A549 (cell line): Measurements from ENCODE around the gene SBNO1. TPM values are rescaled to one million over a fixed set of nuclear protein-coding genes. Genes with fewer than 3 reads are reported as not detected.

Experiments used
- ATAC-seq, 2 experiments: fragments of 200-7000 bp in 1 of 2; fragments of >200 bp in 1 of 2; cut with Nextera tagmentation in 1 of 2; cut with Tn5 transposase in 1 of 2; 3 replicates each; pipeline versions ENCODE4 v1.8.0 to v1.9.1; 2018 to 2020; ENCODE audit warnings: mild to moderate bottlenecking in 1 of 2, moderate library complexity in 1 of 2
- CTCF ChIA-PET: fragments of 300-600 bp; sonication (Branson Sonifier 250); formaldehyde crosslinking; extraction: SDS; loops from one replicate; lab custom pipeline; 2021; ENCODE audit warnings: antibody characterized with exemption, inconsistent platforms; lab: Yijun Ruan, JAX
- POLR2A ChIA-PET: fragments of 350-600 bp; formaldehyde crosslinking; extraction: SDS; loops from one replicate; lab custom pipeline; 2021; ENCODE audit warnings: antibody characterized with exemption, inconsistent platforms; lab: Yijun Ruan, JAX
- DNase-seq, 2 experiments: peaks; one replicate each; pipeline versions ENCODE4 v3.0.0 to v3.0.0-alpha.2; 2011 to 2016; ENCODE audit warnings: low read depth in 1 of 2, low spot score in 1 of 2
- FAIRE-seq: peaks from 2 replicates; lab custom pipeline; 2011; peaks lifted over from hg19 to GRCh38; lab: Jason Lieb, UNC
- H3K27ac ChIP-seq, 2 experiments: fragments of >200 bp; sonication (Bioruptor Twin); formaldehyde crosslinking; 3 replicates each; pipeline ENCODE4 v1.5.1; 2016 to 2017
- H3K4me1 ChIP-seq: fragments of >200 bp; sonication (Bioruptor Twin); formaldehyde crosslinking; 3 replicates; pipeline ENCODE4 v1.6.1; 2016
- H3K4me2 ChIP-seq: fragments of >200 bp; sonication (Bioruptor Twin); formaldehyde crosslinking; 3 replicates; pipeline ENCODE4 v1.6.1; 2016
- H3K4me3 ChIP-seq: fragments of >200 bp; sonication (Bioruptor Twin); formaldehyde crosslinking; 3 replicates; pipeline ENCODE4 v1.5.1; 2016
- H3K9me3 ChIP-seq: fragments of >200 bp; sonication (Bioruptor Twin); formaldehyde crosslinking; 3 replicates; pipeline ENCODE4 v1.6.1; 2016
- BHLHE40 ChIP-seq: IDR thresholded peaks from 2 replicates; pipeline ENCODE4 v1.6.1; 2012; ENCODE audit warnings: low read depth, low read length, inconsistent platforms
- CBX2 ChIP-seq: fragments of 200-600 bp; sonication (generic); IDR thresholded peaks from 2 replicates; pipeline ENCODE4 v1.6.1; 2016; ENCODE audit warnings: low read depth, mild to moderate bottlenecking, borderline replicate concordance
- CTCF ChIP-seq: fragments of >200 bp; sonication (Bioruptor Twin); formaldehyde crosslinking; IDR thresholded peaks from 3 replicates; pipeline ENCODE4 v1.5.1; 2016
- E2F6 ChIP-seq: IDR thresholded peaks from 2 replicates; pipeline ENCODE4 v1.6.1; 2012; ENCODE audit warnings: low read depth, borderline replicate concordance
- HDAC2 ChIP-seq: fragments of 200-600 bp; sonication (generic); IDR thresholded peaks from 2 replicates; pipeline ENCODE4 v1.6.1; 2016
- HEYL ChIP-seq: fragments of 250-450 bp; sonication (Bioruptor Pico); IDR thresholded peaks from 2 replicates; pipeline ENCODE4 v1.8.0; 2021; ENCODE audit warnings: mild to moderate bottlenecking, moderate library complexity
- HMGXB4 ChIP-seq: fragments of 250-450 bp; sonication (Bioruptor Pico); IDR thresholded peaks from 2 replicates; pipeline ENCODE4 v1.5.0; 2021; ENCODE audit warnings: mild to moderate bottlenecking, moderate library complexity, borderline replicate concordance
- HOXB13 ChIP-seq: fragments of 250-450 bp; sonication (Bioruptor Pico); IDR thresholded peaks from 2 replicates; pipeline ENCODE4 v1.5.0; 2020; ENCODE audit warnings: low read depth, mild to moderate bottlenecking, moderate library complexity
- MAX ChIP-seq: IDR thresholded peaks from 2 replicates; pipeline ENCODE4 v1.6.1; 2012
- MAZ ChIP-seq: fragments of 150-350 bp; IDR thresholded peaks from 2 replicates; pipeline ENCODE4 v1.6.1; 2014; ENCODE audit warnings: antibody characterized with exemption, low read depth, low read length, borderline replicate concordance
- PBX3 ChIP-seq: IDR thresholded peaks from 2 replicates; pipeline ENCODE4 v1.6.1; 2012
- PHF8 ChIP-seq: fragments of 200-600 bp; sonication (generic); IDR thresholded peaks from 2 replicates; pipeline ENCODE4 v1.6.1; 2016; ENCODE audit warnings: low read depth, mild to moderate bottlenecking, antibody characterized with exemption, moderate library complexity, borderline replicate concordance
- RAD21 ChIP-seq, 2 experiments: fragments of >200 bp in 1 of 2; sonication (Bioruptor Twin) in 1 of 2; formaldehyde crosslinking in 1 of 2; IDR thresholded peaks in 1 of 2; conservative IDR thresholded peaks in 1 of 2; 2 replicates in 1 of 2; 3 replicates in 1 of 2; pipeline ENCODE4 v1.6.1; 2012 to 2018; ENCODE audit warnings: inconsistent platforms in 1 of 2
- RARB ChIP-seq: fragments of 250-450 bp; sonication (Bioruptor Pico); IDR thresholded peaks from 2 replicates; pipeline ENCODE4 v1.8.0; 2021; ENCODE audit warnings: mild to moderate bottlenecking, moderate library complexity
- RCOR1 ChIP-seq: fragments of 150-350 bp; IDR thresholded peaks from 2 replicates; pipeline ENCODE4 v1.6.1; 2014; ENCODE audit warnings: antibody characterized with exemption, low read length, low read depth
- RFX5 ChIP-seq: fragments of 450-650 bp; IDR thresholded peaks from 2 replicates; pipeline ENCODE4 v1.7.1; 2014; ENCODE audit warnings: antibody characterized with exemption, mild to moderate bottlenecking, moderate library complexity
- SMC3 ChIP-seq: fragments of >200 bp; sonication (Bioruptor Twin); formaldehyde crosslinking; IDR thresholded peaks from 3 replicates; pipeline ENCODE4 v1.6.1; 2018; ENCODE audit warnings: inconsistent platforms
- ZC3H11A ChIP-seq: fragments of 450-650 bp; IDR thresholded peaks from 2 replicates; pipeline ENCODE4 v1.6.1; 2014; ENCODE audit warnings: antibody characterized with exemption, mild to moderate bottlenecking
- WGBS: methylation state at CpG from one replicate; pipeline ENCODE4 v1.1.6; 2017; ENCODE audit errors: missing lambda C conversion rate; 5-methylcytosine and 5-hydroxymethylcytosine counted together
- polyA plus RNA-seq, 4 experiments: library from polyadenylated mRNA; depleted of rRNA in 3 of 4; stranded (reverse); fragments of >200 nt; fragmentation: RNase III in 1 of 4; extraction: RNeasy Plus Mini Kit Qiagen cat#74134 plus additional on column Dnase treatment in 1 of 4; gene quantifications; 2 replicates in 3 of 4; 3 replicates in 1 of 4; pipeline ENCODE4 v1.2.3, GENCODE V29; 2011 to 2017

SBNO1 gene
- polyA plus RNA-seq, 2 of the 4 experiments (the other 2 are of a cell fraction): 25.9 to 35.7 TPM

- TF ChIP-seq RFX5 (no peak), MAX (no peak), BHLHE40 (no peak), HOXB13 (CRISPR knock-in tag) (no peak), RCOR1 (no peak), ZC3H11A (no peak), E2F6 (no peak), PHF8 (no peak), RARB (CRISPR knock-in tag) (no peak), PBX3 (no peak)
Observed at GRCh38 chr12:123278101-123278627, 86.5 kb downstream of the SBNO1 start (continued).

- no peak overlapping the region for H3K4me2 ChIP-seq
- 87% methylated on average over 15 of the region's 15 CpGs for WGBS
- no peak for ATAC-seq
- H3K9me3 ChIP-seq: no peaks in the 10 kb centered on the region
- H3K4me3 ChIP-seq: no peak overlapping the region
- peaks cover 16% of the 10 kb centered on the region for H3K4me1 ChIP-seq
- no peak overlapping the region for H3K27ac ChIP-seq
- no peak for FAIRE-seq
- CTCF ChIA-PET: no interaction called here
- POLR2A ChIA-PET: no interaction called here
- TF ChIP-seq HMGXB4: no peak
- no peak for TF ChIP-seq HDAC2
- no peak for TF ChIP-seq MAZ
- no peak for DNase-seq
Observed at GRCh38 chr12:123273166-123273565, 91.5 kb downstream of the SBNO1 start.

GRCh38 chr12:123271001-123271668 is 93.5 kb downstream of the SBNO1 start:
- POLR2A ChIA-PET: no interaction called here
- CTCF ChIA-PET: interaction anchor here (0.5 to 1.5 kb wide), 4 partner anchors 14 to 331 kb away, joined by 3 to 11 read pairs (median 4); partner anchors contain the start of gene DDX55
- FAIRE-seq: no peak
- H3K27ac ChIP-seq: peak overlapping the region; percentile 96 to 100
- peak; percentile 57 to 76 for DNase-seq
- ATAC-seq: peak; percentile 70 to 86
- peak overlapping the region; percentile 94 for H3K4me3 ChIP-seq
- H3K4me1 ChIP-seq: peaks cover 16% of the 10 kb centered on the region
- TF ChIP-seq HEYL (no peak), RAD21 (conservative IDR thresholded peaks at IDR 0.05 in 1 of 2, IDR thresholded peaks at IDR 0.05 in 1 of 2) (peak; percentile 55 to 74), CBX2 (no peak), CTCF (peak; percentile 71), SMC3 (peak; percentile 64)
- peak overlapping the region; percentile 90 for H3K4me2 ChIP-seq
- 0% methylated on average over 13 of the region's 108 CpGs for WGBS
- H3K9me3 ChIP-seq: no peaks in the 10 kb centered on the region
